ENCODE results near the gene TMEM9.

The TMEM9 gene

GRCh38 chr1:201105688-201106087 is 48.6 kb downstream of the TMEM9 start:
- DNase-seq (ENCODE audit: low spot score), result no peak

- DNase-seq (ENCODE audit: low spot score), result no peak
Measured at GRCh38 chr1:201104141-201104540, 50.1 kb downstream of the TMEM9 start.

GRCh38 chr1:201103666-201104065 is 50.6 kb downstream of the TMEM9 start:
- no peak for DNase-seq (ENCODE audit: low spot score)

- DNase-seq (ENCODE audit: low spot score), result no peak
Measured at GRCh38 chr1:201100169-201100930, 53.9 kb downstream of the TMEM9 start.

GRCh38 chr1:201098992-201099677 is 55.1 kb downstream of the TMEM9 start:
- DNase-seq (ENCODE audit: low spot score), result no peak

- no peak for DNase-seq (ENCODE audit: low spot score)
Measured at GRCh38 chr1:201096977-201097856, 57.1 kb downstream of the TMEM9 start.

- DNase-seq (ENCODE audit: low spot score), result peak; percentile 2
Measured at GRCh38 chr1:201096041-201096461, 58.2 kb downstream of the TMEM9 start.

- DNase-seq (ENCODE audit: low spot score), result peak; percentile 51
Measured at GRCh38 chr1:201095581-201095980, 58.7 kb downstream of the TMEM9 start.

- no peak for DNase-seq (ENCODE audit: low spot score)
Measured at GRCh38 chr1:201094832-201095231, 59.4 kb downstream of the TMEM9 start.

- no peak for DNase-seq (ENCODE audit: low spot score)
Measured at GRCh38 chr1:201093962-201094361, 60.3 kb downstream of the TMEM9 start.

- no peak for DNase-seq (ENCODE audit: low spot score)
Measured at GRCh38 chr1:201093561-201093960, 60.7 kb downstream of the TMEM9 start.

- DNase-seq (ENCODE audit: low spot score), result no peak
Measured at GRCh38 chr1:201092738-201093137, 61.5 kb downstream of the TMEM9 start.

- DNase-seq (ENCODE audit: low spot score), result no peak
Measured at GRCh38 chr1:201091256-201091655, 63.0 kb downstream of the TMEM9 start.

- DNase-seq (ENCODE audit: low spot score), result no peak
Measured at GRCh38 chr1:201090541-201090940, 63.7 kb downstream of the TMEM9 start.

- DNase-seq (ENCODE audit: low spot score), result no peak
Measured at GRCh38 chr1:201089596-201089995, 64.7 kb downstream of the TMEM9 start.

GRCh38 chr1:201088901-201089525 is 65.3 kb downstream of the TMEM9 start:
- DNase-seq (ENCODE audit: low spot score), result no peak

- no peak for DNase-seq (ENCODE audit: low spot score)
Measured at GRCh38 chr1:201088395-201088794, 65.9 kb downstream of the TMEM9 start.

- peak; percentile 57 for DNase-seq (ENCODE audit: low spot score)
Measured at GRCh38 chr1:201085902-201086735, 68.2 kb downstream of the TMEM9 start.
